ENCODE measurements around the gene IVD. TPM values are rescaled to one million over a fixed set of nuclear protein-coding genes. Genes with fewer than 3 reads are reported as not detected.

Gene IVD
- total and polyA plus RNA-seq, 9 of the 15 experiments (the other 6 are each of a cell fraction or from before 2014, with no cell fraction given): 0.15 to 4.5 (median 2.4) TPM

- TF ChIP-seq, protein P1, sequence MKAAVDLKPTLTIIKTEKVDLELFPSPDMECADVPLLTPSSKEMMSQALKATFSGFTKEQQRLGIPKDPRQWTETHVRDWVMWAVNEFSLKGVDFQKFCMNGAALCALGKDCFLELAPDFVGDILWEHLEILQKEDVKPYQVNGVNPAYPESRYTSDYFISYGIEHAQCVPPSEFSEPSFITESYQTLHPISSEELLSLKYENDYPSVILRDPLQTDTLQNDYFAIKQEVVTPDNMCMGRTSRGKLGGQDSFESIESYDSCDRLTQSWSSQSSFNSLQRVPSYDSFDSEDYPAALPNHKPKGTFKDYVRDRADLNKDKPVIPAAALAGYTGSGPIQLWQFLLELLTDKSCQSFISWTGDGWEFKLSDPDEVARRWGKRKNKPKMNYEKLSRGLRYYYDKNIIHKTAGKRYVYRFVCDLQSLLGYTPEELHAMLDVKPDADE (conservative IDR thresholded peaks at IDR 0.05; ENCODE audit: control insufficient read depth, low read depth, low read length): no peak
- no peak for TF ChIP-seq GATA2 (CRISPR knock-in tag; IDR thresholded peaks at IDR 0.05)
- TF ChIP-seq KDM1A (IDR thresholded peaks at IDR 0.05): peak in 1 of 2 experiments; percentile 95; a peak in 2 of 4 replicates
- peak; percentile 7 for TF ChIP-seq RBBP5 (IDR thresholded peaks at IDR 0.05; ENCODE audit: borderline replicate concordance, insufficient read depth, low read length, poor library complexity, severe bottlenecking)
- no peak for TF ChIP-seq HNRNPK (IDR thresholded peaks at IDR 0.05; ENCODE audit: low read depth, low read length, poor library complexity, severe bottlenecking)
- peak; percentile 43; the same call in 1 of the 2 replicates for TF ChIP-seq LEF1 (IDR thresholded peaks at IDR 0.05)
- TF ChIP-seq CREM (IDR thresholded peaks at IDR 0.05; ENCODE audit: low read depth): peak; percentile 21; the same call in 1 of the 2 replicates
- TF ChIP-seq ZNF217 (CRISPR knock-in tag; IDR thresholded peaks at IDR 0.05): no peak
- no peak for TF ChIP-seq ZNF282 (CRISPR knock-in tag; IDR thresholded peaks at IDR 0.05)
- TF ChIP-seq MLLT1 (IDR thresholded peaks at IDR 0.05): no peak
- no peak for TF ChIP-seq SMARCA5 (IDR thresholded peaks at IDR 0.05)
- TF ChIP-seq NR2F6 (CRISPR knock-in tag; IDR thresholded peaks at IDR 0.05): no peak
- peak; percentile 23 for TF ChIP-seq CHD4 (IDR thresholded peaks at IDR 0.05; ENCODE audit: insufficient read depth, insufficient replicate concordance, low read depth, low read length, poor library complexity, severe bottlenecking)
- no peak for TF ChIP-seq OTX1 (CRISPR knock-in tag; IDR thresholded peaks at IDR 0.05)
- no peak for TF ChIP-seq POLR2B (IDR thresholded peaks at IDR 0.05; ENCODE audit: low read depth, partially characterized antibody)
- 0 out of 2 replicates have a peak, but pooled peaks have one; percentile 31 for TF ChIP-seq CEBPG (CRISPR knock-in tag; IDR thresholded peaks at IDR 0.05)
- TF ChIP-seq CEBPG (tag; conservative IDR thresholded peaks at IDR 0.05 in 1 of 2, IDR thresholded peaks at IDR 0.05 in 1 of 2): no peak
- TF ChIP-seq KDM4B (IDR thresholded peaks at IDR 0.05; ENCODE audit: borderline replicate concordance in 2 of 2, low read depth in 1 of 2): 0 out of 4 replicates have a peak, but pooled peaks of 1 of the 2 experiments have one; percentile 32
- peak; percentile 66 for TF ChIP-seq BRD9 (IDR thresholded peaks at IDR 0.05; ENCODE audit: low read depth, partially characterized antibody)
- no peak for TF ChIP-seq DDX20 (tag; IDR thresholded peaks at IDR 0.05; ENCODE audit: low read depth)
- TF ChIP-seq ZNF592 (IDR thresholded peaks at IDR 0.05): 0 out of 2 replicates have a peak, but pooled peaks have one; percentile 30
Measured at GRCh38 chr15:40436116-40436891, 30.7 kb downstream of the IVD start (continued).
